GM21529 (cell line): ENCODE results near the gene TMEM17.
"Not testable (repeated sequence)": the region's sequence is repeated elsewhere in the genome, so short reads cannot be mapped to it uniquely, and the experiment has no call there.

Experiments
- ATAC-seq: cut with Tn5 transposase; IDR thresholded peaks from one replicate; pipeline ENCODE4 v1.9.1; 2021; ENCODE audit not compliant: unreplicated experiment

Gene TMEM17, protein sequence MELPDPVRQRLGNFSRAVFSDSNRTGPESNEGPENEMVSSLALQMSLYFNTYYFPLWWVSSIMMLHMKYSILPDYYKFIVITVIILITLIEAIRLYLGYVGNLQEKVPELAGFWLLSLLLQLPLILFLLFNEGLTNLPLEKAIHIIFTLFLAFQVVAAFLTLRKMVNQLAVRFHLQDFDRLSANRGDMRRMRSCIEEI

DNA sequence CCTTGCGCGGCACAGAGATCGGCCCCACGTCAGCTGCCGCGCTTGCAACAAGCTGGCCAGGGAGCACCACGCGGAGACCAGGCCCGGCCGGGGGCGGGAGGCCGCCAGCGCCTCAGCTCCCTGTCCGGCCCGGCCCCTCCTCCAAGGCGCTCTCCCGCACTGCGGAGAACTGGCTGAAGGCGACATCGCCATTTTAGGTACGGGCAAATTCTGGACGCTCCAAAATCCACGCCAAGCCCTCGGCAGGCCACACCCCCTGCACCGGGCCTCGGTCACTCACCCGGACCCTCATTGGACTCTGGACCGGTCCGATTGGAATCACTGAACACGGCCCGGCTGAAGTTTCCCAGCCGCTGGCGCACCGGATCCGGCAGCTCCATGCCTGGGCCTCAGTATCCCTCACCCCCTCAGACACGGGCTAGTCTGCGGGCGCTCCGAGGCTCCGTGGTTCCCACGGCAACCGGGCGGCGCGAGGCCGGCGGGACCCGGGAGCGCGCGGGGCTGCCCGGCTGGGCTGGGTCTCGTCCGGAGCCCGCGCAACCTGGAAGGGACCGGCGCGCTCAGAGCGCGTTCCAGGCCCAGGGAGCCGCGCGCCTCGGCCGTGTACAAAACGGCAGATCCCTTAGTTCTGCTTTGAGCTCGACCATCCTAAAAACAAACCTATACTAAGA is at the start of gene TMEM17:
Gene TMEM17, minus strand, starts transcription at position 446 of the 671 bp plus-strand sequence. Its CDS starts 66 bp downstream, at position 380.
- ATAC-seq, result peak; percentile 86

DNA sequence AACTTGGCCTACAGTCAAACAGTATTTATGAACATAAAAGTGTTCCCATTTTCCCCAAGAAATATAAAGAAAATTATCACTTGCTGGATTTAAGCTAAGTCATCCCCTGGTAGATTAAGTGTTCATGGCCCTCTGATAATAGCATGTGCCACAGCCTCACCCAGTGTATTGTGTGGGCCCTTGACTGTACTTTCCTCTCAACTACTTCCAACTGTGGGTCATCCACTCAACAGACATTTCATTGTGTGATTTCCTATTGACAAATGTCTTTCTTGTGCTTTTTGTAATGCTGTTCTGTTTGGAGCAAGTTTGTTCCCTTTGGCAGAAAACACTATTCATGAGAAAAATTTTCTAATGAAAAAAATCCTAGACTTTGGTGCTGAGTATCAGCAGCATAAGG is 48.4 kb upstream of the TMEM17 start:
- ATAC-seq, result no peak

DNA sequence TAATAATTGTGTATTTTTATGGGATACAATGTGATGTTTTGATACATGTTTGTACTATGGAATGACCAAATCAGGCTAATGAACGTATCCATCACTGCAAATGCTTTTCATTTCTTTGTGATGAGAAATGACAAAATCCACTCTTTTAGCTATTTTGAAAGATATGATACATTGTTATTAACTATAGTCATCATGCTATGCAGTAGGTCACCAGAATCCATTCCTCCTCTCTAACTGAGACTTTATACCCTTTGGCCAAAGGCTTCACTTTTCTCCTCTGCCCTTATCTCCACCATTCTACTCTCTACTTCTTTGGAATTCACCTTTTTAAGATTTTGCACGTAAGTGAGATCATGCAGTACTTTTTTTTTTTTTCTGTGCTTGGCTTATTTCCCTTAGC is 44.5 kb upstream of the TMEM17 start:
- no peak for ATAC-seq

DNA sequence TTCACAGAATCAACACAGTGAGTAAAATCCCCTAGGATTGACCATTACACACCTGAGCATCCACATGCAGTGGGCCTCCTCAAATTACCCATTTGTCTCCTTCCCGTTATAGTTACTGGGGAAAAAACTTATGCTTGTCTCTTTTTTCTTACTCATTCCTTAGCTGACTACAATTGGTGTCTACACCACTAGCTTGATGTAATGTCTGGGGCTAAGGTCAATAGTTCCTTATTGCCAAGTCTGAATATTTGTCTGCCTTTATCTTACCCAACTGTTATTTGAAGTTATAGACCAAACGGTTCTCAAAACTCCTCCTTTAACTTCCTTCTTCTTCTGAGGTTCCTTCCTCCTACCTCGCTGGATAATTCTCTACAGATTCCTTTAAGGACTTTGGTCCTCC is 41.9 kb upstream of the TMEM17 start:
- ATAC-seq, result no peak

DNA sequence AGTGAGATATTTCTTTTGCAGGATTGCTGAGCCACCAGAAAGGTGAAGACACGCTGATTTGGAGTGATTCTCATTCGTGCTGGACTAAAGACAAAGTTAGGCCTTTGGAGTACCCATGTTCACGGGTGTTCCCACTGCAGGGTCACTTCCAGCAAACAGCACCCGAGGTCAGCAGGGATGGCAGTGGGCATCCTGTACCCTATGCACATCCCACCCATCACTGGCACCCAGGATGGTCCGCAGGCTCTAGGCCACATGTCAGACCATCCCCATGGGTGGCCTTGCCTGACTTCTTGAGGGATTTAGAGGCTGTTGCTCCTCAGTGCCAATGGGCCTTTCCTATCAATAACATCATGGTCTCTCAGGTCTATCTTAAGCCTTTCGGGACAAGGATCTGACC is 39.3 kb upstream of the TMEM17 start:
- no peak for ATAC-seq

DNA sequence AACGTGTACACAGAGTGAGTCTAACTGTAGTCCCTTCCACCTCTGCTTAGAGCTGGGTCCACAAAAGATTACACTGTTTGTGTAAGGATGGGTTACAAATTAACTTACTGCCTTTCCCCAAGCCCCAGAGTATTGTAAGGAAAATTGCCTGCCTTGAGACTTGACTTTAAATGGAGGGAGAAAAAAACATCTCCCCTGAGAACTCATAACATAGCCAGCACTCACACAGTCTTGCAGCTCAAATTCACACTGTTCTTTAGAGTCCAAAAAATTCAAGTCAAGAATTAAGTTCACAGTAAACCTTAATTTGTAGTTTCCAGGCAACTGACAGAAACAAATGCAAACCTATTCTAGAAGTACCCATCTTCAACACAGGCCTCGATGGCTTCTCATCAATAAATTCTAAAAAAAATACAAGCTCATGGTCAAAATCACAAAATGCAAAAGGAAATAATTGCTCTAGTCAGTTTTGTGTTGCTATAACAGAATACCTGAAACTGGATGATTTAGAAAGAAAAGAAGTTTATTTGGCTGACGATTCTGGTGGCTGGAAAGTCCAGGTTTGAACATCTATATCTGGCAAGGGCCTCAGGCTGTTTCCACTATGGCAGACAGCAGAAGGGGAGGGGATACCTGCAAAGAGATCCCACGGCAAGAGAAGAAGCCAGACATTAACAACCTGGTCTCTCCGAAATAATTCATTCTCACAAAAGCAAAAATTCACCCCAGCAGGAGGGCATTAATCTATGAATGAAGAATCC is 34.6 kb upstream of the TMEM17 start:
- ATAC-seq, result no peak

DNA sequence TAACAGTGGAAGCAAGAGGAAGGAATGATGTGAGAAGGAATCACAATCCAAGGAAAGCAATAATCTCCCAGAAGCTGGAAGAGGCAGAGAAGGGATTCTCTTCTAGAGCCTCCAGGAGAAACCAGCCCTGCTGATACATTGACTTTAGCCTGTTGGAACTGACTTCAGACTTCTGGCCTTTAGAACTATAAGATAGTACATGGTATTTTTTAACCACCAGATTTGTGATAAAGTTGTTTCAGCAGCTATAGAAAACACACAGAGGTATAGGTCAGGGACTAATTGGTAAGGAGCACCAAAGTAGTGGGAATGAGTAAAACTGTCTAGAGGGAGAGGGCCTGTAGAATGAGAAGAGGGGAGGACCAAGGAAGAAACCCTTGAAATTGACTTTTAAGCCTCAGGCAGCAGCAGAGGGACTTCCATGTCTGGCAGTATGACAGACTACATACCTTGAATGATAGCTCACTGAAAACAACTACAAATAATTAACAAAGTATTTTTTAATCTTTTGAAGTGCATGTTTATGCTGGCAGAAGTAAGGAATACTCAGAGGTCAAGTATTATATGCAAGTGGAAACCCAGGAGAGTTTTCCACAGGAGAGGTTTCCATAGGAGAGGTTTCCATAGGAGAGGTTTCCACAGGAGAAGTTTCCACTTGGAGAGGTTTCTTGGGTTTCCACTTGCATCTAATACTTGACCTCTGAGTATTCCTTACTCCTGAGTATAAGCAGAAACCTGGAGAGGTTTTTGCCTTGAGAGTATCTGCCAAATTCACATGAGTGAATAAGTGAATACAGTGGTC is 33.8 kb upstream of the TMEM17 start:
- no peak for ATAC-seq

DNA sequence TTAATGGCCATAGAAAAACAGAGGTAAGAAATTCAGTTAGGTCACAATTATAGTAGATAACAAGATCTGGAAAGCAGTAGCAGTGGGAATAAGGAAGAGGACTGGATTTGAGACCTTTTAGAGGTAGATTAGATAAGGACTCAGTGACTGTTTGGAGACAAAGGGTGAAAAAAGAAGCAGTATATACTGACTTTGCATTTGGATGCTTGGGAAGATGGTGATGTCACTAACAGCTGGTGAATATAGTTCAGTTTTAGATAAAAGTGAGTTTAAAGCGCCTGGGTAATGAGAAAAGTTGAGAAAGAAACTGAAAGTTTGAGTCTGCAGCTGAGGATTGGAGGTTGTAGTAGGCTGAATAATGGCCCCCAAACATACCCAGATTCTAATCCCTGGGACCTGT is 32.8 kb upstream of the TMEM17 start:
- no peak for ATAC-seq

DNA sequence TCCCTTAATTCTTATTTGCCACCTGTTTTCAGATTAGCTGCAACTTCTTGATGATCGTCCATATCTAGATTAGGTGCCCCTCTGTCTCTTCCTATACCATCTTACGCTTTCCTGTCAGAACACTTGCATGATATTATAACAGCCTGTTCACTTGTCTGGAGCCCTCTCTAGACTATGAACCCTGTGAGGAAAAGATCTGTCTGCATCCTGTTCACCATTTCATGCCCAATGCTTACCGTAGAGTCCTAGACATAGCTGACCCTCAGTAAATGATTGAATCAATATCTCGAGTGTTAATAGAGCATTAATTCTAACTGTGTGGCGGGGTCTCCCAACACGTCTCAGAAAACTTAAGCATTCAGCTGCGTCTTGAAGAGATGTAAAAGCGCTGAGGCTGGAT is 31.8 kb upstream of the TMEM17 start:
- ATAC-seq, result no peak

DNA sequence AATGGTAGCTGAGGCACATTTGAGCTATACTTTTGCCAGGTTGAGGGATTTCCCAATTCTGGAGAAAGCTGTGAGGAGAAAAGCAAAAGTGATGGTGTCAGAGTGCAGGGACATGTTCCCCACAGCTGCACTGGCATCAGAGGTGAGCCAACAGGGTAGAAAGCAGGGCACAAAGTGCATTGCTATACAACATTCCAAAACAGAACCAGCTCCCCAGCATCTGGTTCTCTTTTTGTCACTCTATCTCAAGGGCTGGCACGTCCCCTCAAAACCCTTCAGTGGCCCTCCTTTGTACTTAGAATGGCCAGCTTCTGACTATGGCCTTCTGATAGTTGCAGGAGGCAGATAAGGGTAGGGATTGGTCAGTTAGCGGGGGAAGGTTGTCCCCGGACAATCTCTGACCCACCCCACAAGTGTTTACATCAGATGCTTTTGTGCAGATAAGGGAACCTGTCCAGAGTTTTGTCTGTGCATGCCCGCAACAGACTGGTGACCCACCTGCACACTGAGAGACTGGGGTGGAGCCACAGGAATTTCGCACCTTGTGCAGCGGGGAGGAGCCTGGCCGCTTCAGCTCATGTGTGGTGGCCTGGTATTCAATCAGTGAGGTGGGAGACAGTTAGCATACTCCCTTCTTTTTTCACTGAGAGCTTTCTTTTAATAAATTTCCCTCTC is 31.0 kb upstream of the TMEM17 start:
- ATAC-seq, result no peak

DNA sequence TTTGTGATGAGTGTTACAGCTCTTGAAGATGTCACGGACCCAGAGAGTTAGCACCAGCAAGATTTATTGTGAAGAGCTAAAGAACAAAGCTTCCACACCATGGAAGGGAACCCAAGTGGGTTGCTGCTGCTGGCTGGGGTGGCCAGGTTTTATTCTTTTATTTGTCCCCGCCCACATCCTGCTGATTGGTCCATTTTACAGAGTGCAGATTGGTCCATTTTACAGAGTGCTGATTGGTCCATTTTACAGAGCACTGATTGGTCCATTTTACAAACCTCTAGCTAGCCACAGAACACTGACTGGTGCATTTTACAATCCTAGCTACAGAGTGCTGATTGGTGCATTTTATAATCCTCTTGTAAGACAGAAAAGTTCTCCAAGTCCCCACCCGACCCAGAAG is 29.5 kb upstream of the TMEM17 start:
- ATAC-seq, result not testable (repeated sequence)

DNA sequence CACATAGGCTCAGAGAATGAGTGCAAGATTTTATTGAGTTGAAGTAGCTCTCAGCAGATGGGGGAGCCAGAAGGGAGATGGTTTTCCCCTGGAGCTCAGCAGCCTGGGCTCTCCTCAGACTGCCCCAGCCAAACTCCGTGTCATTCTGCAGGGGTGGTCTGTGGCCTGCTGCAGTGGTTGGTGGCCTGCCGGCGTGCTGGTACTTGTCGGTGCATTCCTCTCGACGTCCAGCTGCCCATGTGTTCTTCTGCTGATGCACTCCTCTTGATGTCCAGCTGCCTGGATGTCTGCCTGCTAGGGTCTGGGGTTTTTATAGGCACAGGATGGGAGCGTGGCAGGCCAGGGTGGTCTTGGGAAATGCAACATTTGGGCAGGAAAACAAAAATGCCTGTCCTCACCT is 25.6 kb upstream of the TMEM17 start:
- no peak for ATAC-seq

DNA sequence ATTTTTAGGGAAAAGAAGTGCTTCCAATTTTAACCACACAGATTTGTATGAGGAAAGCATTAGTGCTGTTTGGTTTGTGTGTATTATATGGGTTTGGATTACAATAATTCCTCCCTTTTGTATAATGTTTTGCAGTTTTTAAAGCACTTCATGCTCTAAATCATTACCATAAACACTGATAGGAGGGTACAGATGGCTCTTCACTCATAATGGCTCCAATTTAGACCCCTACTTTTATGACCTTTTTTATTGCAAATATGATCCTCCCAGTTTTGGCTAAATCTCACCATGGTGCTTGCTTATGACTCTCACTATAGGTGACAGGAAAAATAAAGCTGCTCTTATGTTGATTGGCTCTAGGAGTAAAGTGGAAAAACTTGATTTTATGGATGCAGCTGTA is 23.8 kb upstream of the TMEM17 start:
- no peak for ATAC-seq

DNA sequence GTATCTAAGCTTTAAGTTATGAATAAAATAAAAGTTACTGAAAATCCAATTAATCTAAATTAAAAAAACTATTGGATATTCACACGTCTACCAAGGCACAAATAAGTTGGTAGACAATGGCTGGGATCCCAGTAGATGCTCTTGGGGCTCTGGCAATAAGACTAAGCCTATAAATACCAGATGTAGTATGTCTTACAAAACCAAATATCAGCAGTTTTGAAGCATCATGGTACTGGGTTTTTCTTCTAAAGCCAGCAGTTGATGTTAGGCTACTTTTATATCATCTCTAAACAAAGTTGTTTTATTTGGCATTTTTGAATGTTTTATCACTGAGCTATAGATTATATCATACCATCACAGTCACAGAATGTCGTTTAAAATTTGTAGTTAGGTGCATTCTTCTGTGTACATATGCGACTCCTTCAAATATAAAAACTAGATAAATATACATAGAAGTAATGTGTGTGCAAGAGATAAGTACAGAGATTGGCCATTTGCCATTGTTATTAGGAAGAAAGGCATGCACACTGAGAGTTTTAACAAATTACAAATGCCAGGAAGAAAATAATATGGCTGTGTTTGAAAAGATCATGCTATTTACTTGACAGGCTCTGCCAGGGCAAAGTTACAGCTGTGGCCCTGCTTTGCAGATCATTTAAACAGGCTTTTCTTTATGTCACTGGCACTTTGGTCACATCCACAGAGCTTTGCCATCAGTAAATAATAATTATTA is 21.6 kb upstream of the TMEM17 start:
- no peak for ATAC-seq

DNA sequence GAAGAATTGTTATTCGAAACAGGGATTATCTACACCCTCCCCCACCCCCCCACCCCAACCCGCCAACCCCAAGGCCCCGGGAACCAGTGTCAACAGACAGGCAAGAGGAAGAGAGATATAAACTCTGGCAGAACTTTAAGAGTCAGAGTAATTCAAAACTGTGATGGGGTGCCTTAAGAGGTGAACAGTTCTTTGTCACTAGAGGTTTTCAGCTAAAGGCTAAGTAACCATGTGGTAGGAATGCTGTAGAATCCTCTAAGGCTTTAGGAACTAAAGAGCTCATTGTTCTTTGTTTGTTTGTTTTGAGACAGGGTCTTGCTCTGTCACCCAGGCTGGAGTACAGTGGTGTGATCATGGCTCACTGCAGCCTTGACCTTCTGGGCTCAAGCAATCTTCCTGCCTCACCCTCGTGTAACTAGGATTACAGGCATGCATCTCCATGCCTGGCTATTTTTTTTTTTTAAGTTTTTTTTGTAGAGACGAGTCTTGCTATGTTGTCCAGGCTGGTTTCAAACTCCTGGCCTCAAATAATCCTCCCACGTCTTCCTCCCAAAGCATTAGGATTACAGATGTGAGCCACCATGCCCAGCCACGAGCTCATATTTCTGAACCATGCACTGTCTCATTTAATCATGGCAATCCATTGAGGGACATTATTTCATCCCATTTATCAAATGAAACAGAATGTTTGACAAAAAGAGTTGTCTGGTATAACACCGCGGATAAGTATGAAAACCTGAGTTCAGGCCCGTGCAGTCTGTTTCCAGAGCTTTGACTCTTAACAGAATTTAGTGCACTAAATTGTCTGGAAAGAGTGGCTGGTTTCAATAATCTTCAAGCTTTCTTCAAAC is 20.8 kb upstream of the TMEM17 start:
- ATAC-seq, result no peak

DNA sequence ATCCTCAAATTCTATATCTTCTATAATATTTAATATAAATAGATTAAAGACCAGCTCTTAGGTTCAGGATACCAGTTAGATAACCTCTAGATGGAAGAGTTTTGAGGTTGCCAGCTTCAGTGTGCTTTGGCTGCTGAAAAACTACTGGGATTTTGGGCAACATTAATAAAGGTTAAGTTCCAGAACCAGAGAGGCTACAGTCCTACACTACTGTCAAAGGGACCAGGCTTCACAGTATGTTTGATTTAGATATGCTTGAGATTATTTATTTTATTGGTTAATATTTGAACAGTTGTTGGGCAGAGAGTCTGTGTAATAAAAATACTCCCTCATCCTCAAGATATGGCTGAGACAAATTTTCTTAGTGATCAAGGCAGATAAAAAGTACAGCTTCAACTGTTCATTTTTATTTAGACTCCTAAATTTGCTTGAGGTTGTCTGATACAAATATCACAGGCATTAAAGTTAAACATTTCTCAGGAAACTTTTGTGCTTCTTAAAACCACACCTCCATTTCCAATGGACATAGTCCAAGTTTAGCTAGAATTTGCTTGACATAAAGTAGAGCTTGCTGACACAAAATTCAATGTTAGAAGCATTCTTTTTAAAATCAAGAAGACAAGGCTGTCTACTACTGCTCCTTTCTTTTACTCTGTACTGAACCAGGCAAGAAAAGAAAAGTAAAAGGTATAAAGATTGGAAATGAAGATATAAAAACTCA is 19.7 kb upstream of the TMEM17 start:
- no peak for ATAC-seq

DNA sequence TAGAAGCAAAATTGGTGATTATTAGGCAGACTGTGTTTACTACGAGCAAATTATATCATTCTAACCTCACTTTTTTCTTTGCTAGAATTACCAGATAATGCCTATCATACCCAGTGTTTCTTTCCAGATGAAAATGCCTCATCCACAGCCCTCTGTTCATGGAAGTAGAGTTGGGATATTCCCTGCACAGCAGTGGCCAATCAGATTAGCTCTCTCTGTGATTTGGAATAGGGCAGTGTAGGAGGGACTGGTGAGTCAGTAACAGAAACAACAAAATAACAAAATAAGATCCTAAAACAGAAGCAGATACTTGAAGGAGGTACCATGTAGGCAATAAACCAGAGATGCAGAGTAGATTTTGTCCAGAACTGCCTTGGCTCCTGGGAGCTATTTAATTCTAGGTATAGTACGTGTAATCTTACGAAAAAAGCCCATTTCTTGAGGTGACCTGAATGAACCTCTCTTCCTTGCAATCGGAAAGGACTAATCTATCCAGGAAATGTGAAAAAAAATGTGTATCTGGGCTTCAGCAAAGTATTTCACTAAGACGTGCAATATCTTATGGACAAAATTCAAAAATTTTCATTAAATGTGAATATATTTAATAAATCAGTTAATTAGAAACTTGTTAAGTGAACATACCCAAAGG is 18.4 kb upstream of the TMEM17 start:
- no peak for ATAC-seq

DNA sequence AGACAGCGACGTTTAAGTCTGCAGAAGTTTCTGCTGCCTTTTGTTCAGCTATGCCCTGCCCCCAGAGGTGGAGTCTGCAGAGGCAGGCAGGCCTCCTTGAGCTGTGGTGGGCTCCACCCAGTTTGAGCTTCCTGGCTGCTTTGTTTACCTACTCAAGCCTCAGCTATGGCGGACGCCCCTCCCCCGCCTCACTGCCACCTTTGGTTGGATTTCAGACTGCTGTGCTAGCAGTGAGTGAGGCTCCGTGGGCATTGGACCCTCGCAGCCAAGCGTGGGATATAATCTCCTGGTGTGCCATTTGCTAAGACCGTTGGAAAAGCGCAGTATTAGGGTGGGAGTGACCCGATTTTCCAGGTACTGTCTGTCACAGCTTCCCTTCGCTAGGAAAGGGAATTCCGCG is 15.1 kb upstream of the TMEM17 start:
- ATAC-seq, result not testable (repeated sequence)
